Measurements from ENCODE around the gene YPEL4.

Gene YPEL4

GRCh38 chr11:57641011-57641807 is 8.5 kb downstream of the YPEL4 start:
- in situ Hi-C loops (cut with MboI; ENCODE audit: low sequenced_read_pairs, unreplicated experiment): loop anchor here (5.0 to 10.0 kb wide), 2 partner anchors 74 to 146 kb away; partner anchors contain the start of gene UBE2L6
- DNase-seq (ENCODE audit: low spot score): peak; percentile 71
- peak; percentile 41 for TF ChIP-seq CTCF (IDR thresholded peaks at IDR 0.05; ENCODE audit: borderline replicate concordance, control extremely low read depth, extremely low read depth, insufficient read depth, missing control alignments)

GRCh38 chr11:57640068-57640800 is 9.5 kb downstream of the YPEL4 start:
- no peak for TF ChIP-seq CTCF (IDR thresholded peaks at IDR 0.05; ENCODE audit: borderline replicate concordance, control extremely low read depth, extremely low read depth, insufficient read depth, missing control alignments)
- in situ Hi-C loops (cut with MboI; ENCODE audit: low sequenced_read_pairs, unreplicated experiment): loop anchor here (5.0 to 10.0 kb wide), 2 partner anchors 73 to 145 kb away; partner anchors contain the start of gene UBE2L6
- no peak for DNase-seq (ENCODE audit: low spot score)

DNA sequence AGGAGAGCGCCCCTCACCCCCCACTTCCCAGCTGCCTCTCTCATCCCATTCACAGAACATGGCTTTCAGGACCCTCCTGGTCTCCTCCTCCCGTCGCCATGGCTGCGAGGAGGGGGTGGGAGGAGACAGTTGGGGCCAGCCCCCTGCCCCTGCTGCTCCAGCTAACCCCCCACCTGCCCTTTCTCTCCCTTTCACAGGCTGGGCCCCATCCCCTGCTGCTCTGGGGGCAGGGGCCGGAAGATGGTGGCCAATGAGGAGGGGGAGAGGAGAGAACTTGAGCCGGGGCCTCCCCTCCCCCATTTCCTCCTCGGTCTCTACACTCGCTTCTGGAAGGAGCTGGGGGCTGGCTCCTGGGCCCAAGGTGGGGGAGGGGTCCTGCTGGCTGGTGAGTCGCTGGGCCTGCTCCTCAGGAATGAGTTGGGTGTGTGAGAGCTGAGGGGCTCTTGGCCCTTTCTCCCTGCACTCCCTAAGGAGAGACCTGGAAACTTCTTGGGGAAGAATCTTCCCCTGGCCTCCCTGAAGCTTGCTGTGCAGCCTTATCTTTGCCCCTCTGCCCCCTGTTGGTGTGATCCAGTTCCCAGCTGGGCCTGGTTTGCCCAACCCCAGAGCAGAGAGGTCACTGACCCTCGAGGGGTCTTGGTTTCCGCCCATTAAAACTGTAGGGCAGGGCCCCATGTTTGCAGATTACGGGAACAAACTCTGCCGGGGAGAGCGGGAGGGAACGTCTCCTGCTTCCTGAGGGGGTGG is 10.2 kb downstream of the YPEL4 start:
- in situ Hi-C loops (cut with MboI; ENCODE audit: low sequenced_read_pairs, unreplicated experiment): loop anchor here (5.0 to 10.0 kb wide), 2 partner anchors 72 to 145 kb away; partner anchors contain the start of gene UBE2L6
- no peak for DNase-seq (ENCODE audit: low spot score)
- no peak for TF ChIP-seq CTCF (IDR thresholded peaks at IDR 0.05; ENCODE audit: borderline replicate concordance, control extremely low read depth, extremely low read depth, insufficient read depth, missing control alignments)

GRCh38 chr11:57638811-57639320 is 10.8 kb downstream of the YPEL4 start:
- in situ Hi-C loops (cut with MboI; ENCODE audit: low sequenced_read_pairs, unreplicated experiment): no loop called here
- peak; percentile 58 for DNase-seq (ENCODE audit: low spot score)
- TF ChIP-seq CTCF (IDR thresholded peaks at IDR 0.05; ENCODE audit: borderline replicate concordance, control extremely low read depth, extremely low read depth, insufficient read depth, missing control alignments): no peak

- no peak for TF ChIP-seq CTCF (IDR thresholded peaks at IDR 0.05; ENCODE audit: borderline replicate concordance, control extremely low read depth, extremely low read depth, insufficient read depth, missing control alignments)
- in situ Hi-C loops (cut with MboI; ENCODE audit: low sequenced_read_pairs, unreplicated experiment): no loop called here
- DNase-seq (ENCODE audit: low spot score): peak; percentile 77
Observed at GRCh38 chr11:57638005-57638781, 11.5 kb downstream of the YPEL4 start.
